BLaER1 (cell line): Measurements from ENCODE around the gene DNAJA3.
A peak's percentile ranks its signal among the peaks of the same experiment; 100 is the strongest.

ENCODE experiments used
- H3K27ac ChIP-seq: shearing (Covaris generic); formaldehyde crosslinking; 2 replicates; pipeline ENCODE4 v1.8.1; 2022
- H3K27me3 ChIP-seq: shearing (Covaris generic); formaldehyde crosslinking; 2 replicates; pipeline ENCODE4 v1.8.1; 2022
- H3K36me3 ChIP-seq: shearing (Covaris generic); formaldehyde crosslinking; 2 replicates; pipeline ENCODE4 v1.8.1; 2022
- H3K4me1 ChIP-seq: shearing (Covaris generic); formaldehyde crosslinking; 2 replicates; pipeline ENCODE4 v1.8.1; 2022
- H3K4me2 ChIP-seq: shearing (Covaris generic); formaldehyde crosslinking; 2 replicates; pipeline ENCODE4 v1.8.1; 2022
- H3K4me3 ChIP-seq: shearing (Covaris generic); formaldehyde crosslinking; 2 replicates; pipeline ENCODE4 v1.8.1; 2022
- H3K9ac ChIP-seq: shearing (Covaris generic); formaldehyde crosslinking; 2 replicates; pipeline ENCODE4 v1.8.1; 2022
- H3K9me3 ChIP-seq: shearing (Covaris generic); formaldehyde crosslinking; 2 replicates; pipeline ENCODE4 v1.8.1; 2022
- H4K20me1 ChIP-seq: shearing (Covaris generic); formaldehyde crosslinking; 2 replicates; pipeline ENCODE4 v1.8.1; 2022
- Cebpa-rat ChIP-seq: shearing (Covaris generic); IDR thresholded peaks from 2 replicates; pipeline ENCODE4 v1.8.1; 2022

Gene DNAJA3

DNA sequence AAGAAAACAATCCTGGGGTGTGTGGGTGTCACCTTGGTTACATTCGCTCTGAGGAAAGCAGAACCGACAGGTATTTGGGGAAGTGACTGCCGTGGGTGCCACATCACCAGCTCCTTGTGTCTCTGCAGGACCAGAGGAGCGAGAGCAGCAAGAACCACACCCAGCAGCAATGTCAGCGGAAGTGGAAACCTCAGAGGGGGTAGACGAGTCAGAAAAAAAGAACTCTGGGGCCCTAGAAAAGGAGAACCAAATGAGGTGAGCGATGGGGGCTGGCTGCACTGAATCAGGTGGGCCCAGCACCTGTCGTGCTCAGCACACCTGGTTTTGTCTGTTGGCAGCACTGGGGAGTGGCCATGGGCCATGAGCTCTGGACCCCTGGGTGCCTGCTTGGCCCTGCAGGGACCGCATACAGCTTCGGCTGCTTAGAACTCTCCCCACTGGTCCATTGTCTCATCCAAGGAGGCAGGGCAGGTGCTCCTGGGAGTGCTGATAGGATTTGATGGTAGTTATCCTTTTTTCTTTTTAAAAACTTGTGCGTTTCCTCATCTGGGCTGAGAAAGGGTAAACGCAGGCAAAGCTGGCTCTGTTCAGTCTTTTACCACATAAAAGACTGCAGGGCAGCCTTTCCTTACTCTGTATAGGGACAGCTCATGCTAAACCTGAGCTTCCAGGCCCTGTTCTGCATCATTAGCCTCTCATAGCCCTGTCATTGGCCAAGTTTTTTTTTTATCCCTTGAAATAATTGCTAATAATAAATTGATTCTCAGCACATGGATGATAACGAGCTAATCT is 79.9 kb downstream of the DNAJA3 start:
- H3K36me3 ChIP-seq = peaks cover 47% of the 10 kb centered on the region
- no peak for TF ChIP-seq Cebpa-rat
- peak overlapping the region; percentile 59 for H3K4me2 ChIP-seq
- H3K27ac ChIP-seq = no peak overlapping the region
- no peak overlapping the region for H3K4me3 ChIP-seq
- H4K20me1 ChIP-seq = peaks cover 89% of the 10 kb centered on the region
- no peaks in the 10 kb centered on the region for H3K27me3 ChIP-seq
- H3K9me3 ChIP-seq = no peaks in the 10 kb centered on the region
- H3K9ac ChIP-seq = peak overlapping the region; percentile 34; the same call in 1 of the 2 replicates
- H3K4me1 ChIP-seq = peaks cover 23% of the 10 kb centered on the region
